ENCODE results near the gene NUP205.

DNA sequence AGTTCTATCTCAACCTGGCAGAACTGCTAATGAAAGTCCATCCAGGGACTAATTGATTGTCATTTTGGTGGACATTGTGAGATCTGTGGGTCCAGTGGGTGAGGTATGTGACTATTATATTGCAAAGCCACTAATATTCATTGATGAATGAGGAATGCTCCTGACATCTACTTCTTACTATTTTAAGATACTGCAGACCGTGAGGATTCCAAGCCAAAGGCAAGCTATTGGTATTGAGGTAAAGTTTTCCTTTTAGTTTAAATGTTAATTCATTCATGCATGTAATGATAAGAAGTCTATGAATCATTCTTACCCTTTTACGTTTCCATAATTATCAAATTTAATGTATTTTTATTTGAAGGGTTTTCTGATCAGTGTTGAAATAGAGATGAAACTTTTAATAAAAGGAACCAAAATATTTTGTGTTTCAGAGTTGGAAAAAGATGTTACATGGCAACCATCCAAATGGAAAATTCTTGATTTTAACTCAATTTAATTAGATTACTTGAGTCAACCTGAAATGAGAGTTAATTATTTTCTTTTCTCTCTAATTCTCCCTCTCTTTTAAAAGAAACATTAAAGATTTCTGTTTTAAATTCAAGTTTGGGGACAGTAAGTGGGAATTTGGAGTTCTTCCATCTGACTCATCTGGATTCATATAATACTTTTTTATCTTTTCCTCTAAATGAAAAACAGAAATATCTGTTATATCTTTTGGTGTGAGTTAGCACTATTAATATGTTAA is 39.6 kb downstream of the NUP205 start:
- TF ChIP-seq POLR2A (IDR thresholded peaks at IDR 0.05; ENCODE audit: low read length) (no peak), GATA1 (IDR thresholded peaks at IDR 0.05; ENCODE audit: low read depth, low read length) (no peak)

Measured in erythroblast (primary cell).